Erythroblast (primary cell): ENCODE data around the gene CFAP99.

Experiments used
- DNase-seq, 2 experiments: peaks; one replicate each; lab custom pipeline; 2025; lab: John Stamatoyannopoulos, UW
- GATA1 ChIP-seq: IDR thresholded peaks from 2 replicates; pipeline ENCODE4 v1.6.1; 2011; ENCODE audit warnings: low read depth, mild to moderate bottlenecking, control low read depth, low read length, moderate library complexity
- POLR2A ChIP-seq: IDR thresholded peaks from 2 replicates; pipeline ENCODE4 v1.6.1; 2011; ENCODE audit warnings: mild to moderate bottlenecking, low read length

Gene CFAP99

DNA sequence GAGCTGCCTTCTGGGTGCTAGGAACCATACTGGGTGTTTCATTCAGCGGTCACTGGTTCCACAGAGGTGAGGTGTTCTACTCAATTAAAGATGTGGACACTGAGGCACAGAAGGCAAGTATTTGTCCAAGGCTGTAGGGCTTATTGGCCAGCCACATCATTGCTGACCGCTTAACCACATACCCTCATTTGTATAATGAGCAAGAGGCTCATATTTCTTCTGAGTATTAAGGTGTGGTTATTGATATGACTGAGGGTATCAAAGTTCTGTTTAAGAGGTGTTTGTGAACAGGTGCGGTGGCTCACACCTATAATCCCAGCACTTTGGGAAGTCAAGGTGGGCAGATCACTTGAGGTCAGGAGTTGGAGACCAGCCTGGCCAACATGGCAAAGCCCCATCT, 64.5 kb downstream of the CFAP99 start:
- DNase-seq, result no peak
- no peak for TF ChIP-seq POLR2A
- TF ChIP-seq GATA1, result no peak

DNA sequence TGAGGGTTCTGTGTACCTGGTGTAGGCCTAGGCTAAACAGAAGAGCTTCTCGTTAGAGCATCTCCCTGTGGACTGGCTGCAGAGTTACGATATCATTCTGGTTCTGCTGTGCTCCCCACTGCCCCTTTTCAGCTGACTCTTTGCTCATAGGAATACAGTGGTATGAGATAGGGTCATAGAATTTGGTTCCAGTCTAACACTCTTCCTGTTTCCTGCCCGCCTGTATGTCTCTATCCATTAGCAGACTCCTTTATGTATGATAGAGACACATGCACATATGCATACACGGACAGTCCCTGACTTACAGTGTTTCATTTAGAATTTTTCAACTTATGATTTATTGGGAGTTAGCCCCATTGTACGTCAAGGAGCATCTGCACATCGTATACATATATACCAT, 65.4 kb downstream of the CFAP99 start:
- no peak for DNase-seq
- TF ChIP-seq POLR2A, result no peak
- TF ChIP-seq GATA1, result no peak

DNA sequence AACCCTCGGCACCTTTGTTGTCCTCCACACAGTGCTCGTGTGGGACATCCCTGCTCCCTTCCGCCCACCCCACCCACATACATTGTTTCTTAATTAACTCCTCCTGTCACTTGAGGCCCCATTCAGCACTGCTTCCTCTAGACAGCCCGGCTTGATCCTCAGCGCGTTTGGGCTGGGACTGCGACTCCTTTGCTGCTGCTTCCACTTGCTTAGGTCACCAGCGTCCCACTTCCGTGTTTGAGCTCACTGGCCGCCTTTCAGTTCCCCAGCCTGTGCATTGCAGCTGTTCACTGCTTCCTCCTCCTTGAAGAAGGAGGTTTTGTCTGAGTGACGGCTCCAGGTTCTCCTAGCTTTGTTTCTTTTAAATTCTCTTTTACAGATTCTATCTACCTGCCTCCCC, 66.2 kb downstream of the CFAP99 start:
- TF ChIP-seq POLR2A (no peak), GATA1 (no peak)
- peak; percentile 38 to 40 for DNase-seq

DNA sequence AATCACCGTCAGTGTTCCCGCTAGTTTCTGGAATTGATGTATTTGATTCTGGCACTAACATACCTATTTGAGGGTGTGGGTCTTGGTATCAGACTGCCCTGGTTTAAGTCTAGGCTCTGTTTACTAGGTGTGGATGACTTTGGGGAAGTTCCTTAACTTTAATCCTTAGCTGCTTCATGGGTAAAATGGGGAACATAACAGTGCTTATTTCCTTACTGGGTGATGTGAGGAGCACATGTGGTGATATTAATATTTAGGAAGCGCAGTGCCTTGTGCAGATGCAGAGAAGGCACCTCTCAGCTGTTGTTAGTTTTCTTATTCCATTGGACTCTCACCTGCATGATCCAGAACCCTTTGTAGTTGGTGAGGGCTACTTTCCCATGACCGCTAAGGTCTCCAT, 67.2 kb downstream of the CFAP99 start:
- TF ChIP-seq GATA1 (no peak), POLR2A (no peak)
- no peak for DNase-seq

DNA sequence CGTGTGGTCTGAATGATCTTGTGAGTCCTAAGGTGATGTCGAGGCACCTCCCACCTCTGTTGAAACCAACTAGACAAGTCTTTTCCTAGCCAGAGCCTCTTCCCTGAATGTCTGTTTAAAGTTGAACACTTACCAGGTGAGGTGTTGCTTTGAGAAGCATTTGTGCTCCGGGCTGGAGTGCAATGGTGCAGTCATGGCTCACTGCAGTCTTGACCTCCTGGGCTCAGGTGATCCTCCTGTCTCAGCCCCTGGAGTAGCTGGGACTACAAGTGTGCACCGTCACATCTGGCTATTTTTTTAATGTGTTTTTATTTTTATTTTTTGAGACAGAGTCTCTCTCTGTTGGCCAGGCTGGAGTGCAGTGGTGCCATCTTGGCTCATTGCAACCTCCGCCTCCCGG, 68.2 kb downstream of the CFAP99 start:
- TF ChIP-seq GATA1, result no peak
- no peak for TF ChIP-seq POLR2A
- no peak for DNase-seq

DNA sequence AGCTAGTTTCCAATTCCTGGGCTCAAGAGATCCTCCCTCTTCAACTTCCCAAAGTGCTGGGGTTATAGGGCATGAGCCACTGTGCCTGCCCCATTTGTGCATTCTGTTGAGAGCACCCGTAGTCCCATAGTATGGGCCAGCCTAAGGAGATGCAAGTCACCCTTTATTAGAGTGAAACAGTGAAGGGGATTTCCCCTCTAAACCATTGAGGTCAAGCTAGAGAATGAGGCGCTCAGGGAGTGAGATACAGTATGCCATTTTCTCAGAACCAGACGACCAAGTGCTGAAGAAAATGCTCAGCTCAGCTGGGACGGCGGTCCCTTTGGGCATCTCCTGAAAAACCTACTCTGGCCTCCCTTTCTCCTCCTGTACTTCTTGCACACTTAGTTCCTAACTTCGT, 68.9 kb downstream of the CFAP99 start:
- DNase-seq, result no peak
- TF ChIP-seq GATA1 (no peak), POLR2A (no peak)

DNA sequence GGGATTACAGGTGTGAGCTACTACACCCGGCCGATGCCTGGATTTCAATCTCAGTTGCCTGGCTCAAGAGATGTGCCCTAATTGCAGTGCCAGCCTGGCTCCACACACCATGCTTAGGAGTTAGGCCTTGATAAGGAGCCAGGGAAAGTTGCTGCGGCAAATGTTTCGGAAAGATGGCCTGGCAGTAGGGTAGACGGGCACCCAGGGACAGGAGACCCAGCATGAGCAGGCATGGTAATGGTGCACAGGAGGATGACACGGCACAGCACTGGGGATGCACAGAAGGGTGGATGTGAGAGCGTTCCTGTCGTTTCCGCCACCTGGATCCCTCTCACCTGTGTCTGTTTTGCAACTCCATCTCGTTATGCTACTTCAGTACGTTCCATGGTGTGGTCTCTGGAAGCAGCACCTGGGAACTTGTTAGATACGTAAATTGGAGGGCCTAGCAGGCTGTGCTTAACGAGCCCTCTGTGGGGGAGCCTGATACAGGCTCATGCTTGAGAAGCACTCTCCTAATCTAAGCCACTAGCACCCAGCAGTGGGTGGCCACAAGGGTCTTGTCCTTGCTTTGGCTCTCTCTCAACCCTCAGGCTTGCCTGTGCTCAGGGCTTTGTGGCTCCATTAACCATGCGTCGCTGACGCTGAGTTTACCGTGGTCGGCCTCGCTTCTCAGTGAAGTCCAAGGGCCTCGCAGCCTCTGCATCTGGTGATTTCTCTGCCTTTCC, 70.5 kb downstream of the CFAP99 start:
- TF ChIP-seq POLR2A, result no peak
- DNase-seq, result no peak

DNA sequence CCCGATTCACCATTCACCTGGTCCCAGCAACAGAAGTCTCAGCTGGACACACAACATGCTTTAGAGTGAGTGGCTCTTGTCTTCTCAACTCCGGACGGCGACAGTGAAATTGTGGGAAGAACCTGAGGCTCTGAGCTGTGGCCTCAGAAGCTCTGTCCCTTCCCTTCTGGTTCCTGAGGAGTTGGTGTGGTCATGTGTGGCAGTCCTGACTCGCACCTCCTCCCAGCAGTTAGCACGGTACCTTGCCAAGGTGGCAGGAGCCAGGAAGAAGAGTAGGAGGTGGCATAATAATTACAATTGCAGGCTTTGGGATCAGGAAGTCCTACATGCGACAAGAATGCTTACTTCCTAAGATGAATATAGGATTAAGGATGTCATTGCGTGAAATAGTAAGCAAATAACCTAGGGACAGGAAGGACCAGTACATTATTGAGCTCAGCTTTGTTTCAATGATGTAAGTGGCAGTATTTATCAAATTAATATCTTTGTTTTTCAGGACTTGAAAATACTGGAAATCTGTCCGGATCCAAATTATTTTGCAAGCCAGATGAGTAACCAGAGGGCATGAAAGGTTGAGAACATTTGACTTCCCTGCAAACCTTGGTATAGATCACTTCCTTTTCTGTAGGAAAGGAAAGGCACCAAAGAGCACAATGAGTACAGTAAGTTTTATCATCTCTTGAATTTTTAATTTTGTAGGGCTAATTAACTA, 71.2 kb downstream of the CFAP99 start:
- TF ChIP-seq POLR2A (no peak), GATA1 (no peak)
- DNase-seq, result no peak

DNA sequence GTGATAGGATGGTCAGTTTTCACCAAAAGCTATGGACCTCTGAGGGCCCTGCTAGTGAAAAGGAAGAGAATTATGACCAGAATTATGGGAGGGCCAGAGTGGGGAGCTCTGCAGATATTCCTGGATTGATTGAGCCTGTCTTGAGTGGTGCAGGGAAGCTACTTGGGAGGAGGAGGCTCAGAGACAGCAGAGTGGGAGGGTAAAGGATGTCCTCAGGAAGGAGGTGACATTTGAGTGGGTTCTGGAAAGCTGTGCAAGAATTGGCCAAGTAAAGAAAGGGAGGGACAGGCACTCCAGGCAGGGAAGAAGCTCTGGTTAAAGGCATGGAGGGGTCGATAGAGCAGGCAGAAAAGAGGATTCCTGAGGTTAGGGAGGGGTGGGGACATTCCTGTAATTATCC, 74.2 kb downstream of the CFAP99 start:
- TF ChIP-seq GATA1, result no peak
- no peak for TF ChIP-seq POLR2A
- DNase-seq, result no peak

DNA sequence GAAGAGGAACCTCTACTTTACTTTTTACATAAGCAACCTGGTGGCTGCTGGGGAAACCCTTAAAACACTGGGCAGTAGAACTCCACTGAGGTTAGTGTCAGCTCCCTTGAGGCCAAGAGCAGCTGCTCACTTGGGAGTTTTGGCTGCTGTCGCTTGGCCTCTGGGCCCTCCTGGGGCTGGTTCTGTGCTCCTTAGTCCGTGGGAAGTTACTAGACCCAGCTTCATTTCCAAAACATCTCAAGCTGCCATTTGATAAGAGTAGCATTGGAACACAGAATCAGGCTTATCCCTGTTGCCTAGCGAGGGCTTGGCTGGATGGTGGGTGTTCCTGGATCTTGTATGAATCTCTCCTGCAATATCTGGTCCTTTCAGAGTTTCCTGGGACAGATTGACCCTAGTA, 76.2 kb downstream of the CFAP99 start:
- TF ChIP-seq POLR2A (no peak), GATA1 (no peak)
- DNase-seq, result no peak

DNA sequence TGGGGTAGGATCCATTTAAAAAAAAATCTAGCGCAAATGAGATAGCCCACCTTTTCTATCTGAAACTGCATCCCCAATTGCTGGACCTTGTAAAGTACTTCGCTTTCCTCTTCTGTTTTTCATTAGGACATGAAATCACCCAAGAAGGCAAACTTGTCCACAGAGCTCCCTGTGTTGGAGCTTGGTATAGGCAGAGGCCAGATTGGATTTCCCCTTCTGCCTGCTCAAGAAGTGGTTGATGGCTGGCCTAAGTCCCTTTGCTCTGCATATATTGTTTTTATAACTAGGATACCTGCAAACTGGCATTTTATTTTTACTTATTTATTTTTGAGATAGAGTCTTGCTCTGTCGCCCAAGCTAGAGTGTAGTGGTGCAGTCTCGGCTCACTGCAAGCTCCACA, 78.6 kb downstream of the CFAP99 start:
- TF ChIP-seq POLR2A (no peak), GATA1 (no peak)
- no peak for DNase-seq

DNA sequence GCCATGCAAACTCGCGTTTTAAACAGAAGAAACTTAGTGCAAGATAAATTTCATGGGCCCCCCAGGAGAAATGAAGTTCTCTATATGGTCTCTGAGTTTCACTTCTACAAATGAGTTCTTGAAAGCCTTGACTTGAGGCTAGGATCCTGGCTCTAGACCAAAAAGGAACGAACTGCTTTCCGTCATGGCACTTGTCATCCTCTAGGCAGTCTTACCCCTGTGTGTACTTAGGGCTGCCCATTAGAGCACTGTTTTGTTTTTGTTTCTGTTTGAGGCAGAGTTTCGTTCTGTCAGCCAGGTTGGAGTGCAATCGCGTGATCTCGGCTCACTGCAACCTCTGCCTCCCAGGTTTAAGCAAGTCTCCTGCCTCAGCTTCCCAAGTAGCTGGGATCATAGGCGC, 79.2 kb downstream of the CFAP99 start:
- TF ChIP-seq GATA1 (no peak), POLR2A (no peak)
- DNase-seq, result no peak

DNA sequence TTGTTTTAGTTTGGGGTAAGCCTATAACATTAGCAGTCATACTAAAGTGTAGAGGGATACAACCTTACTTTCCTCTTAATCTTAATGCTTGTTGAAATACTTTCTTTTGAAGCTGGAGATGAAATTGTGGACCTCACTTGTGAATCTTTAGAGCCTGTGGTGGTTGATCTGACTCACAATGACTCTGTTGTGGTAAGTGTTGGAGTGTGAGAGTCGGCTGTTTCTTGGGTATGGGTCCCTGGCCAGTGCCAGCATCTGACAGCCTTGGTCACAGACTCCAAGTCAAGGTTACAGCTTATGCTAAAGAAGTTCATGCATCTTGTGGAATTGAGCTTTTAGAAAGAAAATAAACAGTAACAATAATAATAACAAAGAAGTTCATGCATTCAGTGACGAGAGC, 81.8 kb downstream of the CFAP99 start:
- TF ChIP-seq POLR2A (no peak), GATA1 (no peak)

DNA sequence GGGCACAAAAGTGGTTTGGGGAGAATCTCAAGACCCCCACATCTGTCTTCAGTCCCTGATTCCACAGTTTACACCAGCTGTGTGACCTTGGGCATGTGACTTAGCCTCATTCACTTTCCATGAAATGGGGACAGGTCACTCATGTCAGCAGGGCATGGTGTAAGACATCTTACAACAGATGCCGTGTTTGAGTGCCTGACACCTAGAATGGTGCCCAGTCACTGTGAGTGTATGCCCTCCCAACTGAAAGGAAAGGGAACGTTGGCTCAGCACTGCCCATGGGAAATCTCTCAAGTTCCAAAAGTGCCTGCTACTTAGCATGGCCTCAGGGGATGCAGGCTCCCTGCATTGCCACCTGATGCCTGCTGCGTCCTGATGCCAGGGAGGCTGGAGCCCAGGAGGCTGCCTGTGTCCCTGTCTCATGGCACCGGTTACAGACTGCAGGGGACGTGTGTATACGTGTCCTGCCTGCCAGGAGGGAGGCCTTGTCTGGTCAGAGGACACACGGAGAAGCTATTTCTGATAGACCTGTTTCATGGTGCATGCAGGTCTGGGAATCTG, 82.4 kb downstream of the CFAP99 start:
- TF ChIP-seq POLR2A (no peak), GATA1 (no peak)

More for the DNA sequence above, 81.8 kb downstream of the CFAP99 start:
- no peak for DNase-seq

DNA sequence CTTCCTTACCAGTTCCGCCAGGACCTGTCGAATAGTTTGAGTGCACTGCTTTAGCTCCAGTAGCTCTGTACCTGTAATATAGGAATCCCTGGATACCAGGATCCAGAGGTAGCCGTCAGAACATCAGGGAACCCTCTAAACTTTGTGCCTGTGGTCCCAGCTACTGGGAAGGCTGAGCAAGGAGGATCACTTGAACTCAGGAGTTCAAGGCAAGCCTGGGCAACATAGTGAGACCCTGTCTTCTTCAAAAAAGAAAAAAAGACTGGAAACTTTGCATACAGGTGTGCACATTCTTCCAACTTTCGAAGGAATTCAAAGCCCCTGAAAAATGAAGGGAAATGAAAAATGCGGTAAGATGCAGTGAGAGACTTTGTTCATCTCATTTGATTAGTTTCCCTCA, 85.1 kb downstream of the CFAP99 start:
- TF ChIP-seq POLR2A (no peak), GATA1 (no peak)
- DNase-seq, result no peak

More for the DNA sequence above, 82.4 kb downstream of the CFAP99 start:
- no peak for DNase-seq

DNA sequence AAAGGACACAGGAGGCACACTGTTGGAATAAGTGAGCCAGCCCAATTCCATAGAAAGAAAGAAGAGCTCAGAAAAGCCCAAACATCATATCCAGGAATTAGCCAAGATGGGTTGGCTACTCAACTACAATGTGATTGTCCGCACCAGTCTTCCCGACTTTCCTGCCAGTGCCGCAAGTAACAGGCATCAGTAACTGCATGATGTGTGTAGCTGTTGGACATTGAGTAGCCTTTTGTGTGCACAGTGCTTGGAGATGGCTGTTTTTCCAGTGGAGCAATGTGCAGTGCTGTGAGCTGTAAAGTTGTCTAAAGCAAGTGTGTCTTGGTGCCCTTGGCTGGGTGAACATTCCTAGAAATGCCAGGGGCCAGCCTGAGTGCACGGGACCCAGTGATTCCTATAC, 88.5 kb downstream of the CFAP99 start:
- DNase-seq, result no peak
- TF ChIP-seq GATA1 (no peak), POLR2A (no peak)
